Dedifferentiated amniotic fluid mesenchymal stem cell (primary cell): ENCODE measurements around the gene MAFF.

Source experiments
- DNase-seq: peaks from one replicate; pipeline ENCODE4 v3.0.0-alpha.2; 2016; ENCODE audit errors: extremely low spot score

The MAFF gene

GRCh38 chr22:38248280-38248679, 46.5 kb downstream of the MAFF start:
- DNase-seq = no peak

GRCh38 chr22:38249301-38249700, 47.5 kb downstream of the MAFF start:
- no peak for DNase-seq

- DNase-seq = no peak
Observed at GRCh38 chr22:38249803-38250642, 48.2 kb downstream of the MAFF start.

- DNase-seq = no peak
Observed at GRCh38 chr22:38250643-38251340, 49.0 kb downstream of the MAFF start.

GRCh38 chr22:38251341-38251692, 49.5 kb downstream of the MAFF start:
- no peak for DNase-seq

GRCh38 chr22:38255697-38256096, 53.9 kb downstream of the MAFF start:
- DNase-seq = no peak

- peak; percentile 63 for DNase-seq
Observed at GRCh38 chr22:38257181-38257580, 55.4 kb downstream of the MAFF start.

- DNase-seq = no peak
Observed at GRCh38 chr22:38257650-38258250, 56.0 kb downstream of the MAFF start.

- no peak for DNase-seq
Observed at GRCh38 chr22:38258895-38259294, 57.1 kb downstream of the MAFF start.

- no peak for DNase-seq
Observed at GRCh38 chr22:38259370-38259769, 57.6 kb downstream of the MAFF start.

GRCh38 chr22:38260761-38261681, 59.2 kb downstream of the MAFF start:
- DNase-seq = no peak

GRCh38 chr22:38262051-38262795, 60.4 kb downstream of the MAFF start:
- DNase-seq = no peak

GRCh38 chr22:38264322-38264843, 62.6 kb downstream of the MAFF start:
- DNase-seq = no peak
